DND-41 (cell line): ENCODE data around the gene BACE1.

Experiments
- CTCF ChIP-seq: IDR thresholded peaks from 2 replicates; pipeline ENCODE4 v1.5.1; 2012; ENCODE audit warnings: borderline replicate concordance, low read length, moderate library complexity, mild to moderate bottlenecking; ENCODE audit not compliant: poor library complexity, severe bottlenecking; ENCODE audit errors: extremely low read depth
- EZH2 ChIP-seq: IDR thresholded peaks from 3 replicates; pipeline ENCODE4 v1.6.1; 2012; ENCODE audit warnings: borderline replicate concordance, low read depth, mild to moderate bottlenecking, moderate library complexity, low read length, inconsistent platforms; ENCODE audit not compliant: severe bottlenecking

GRCh38 chr11:117248341-117248740, 67.7 kb downstream of the BACE1 start:
- TF ChIP-seq CTCF (no peak), EZH2 (no peak)
